OCI-LY1 (cell line): ENCODE measurements around the gene NKAIN2.

ENCODE experiments used
- EZH2 ChIP-seq: fragments of 200-600 bp; sonication (generic), shearing (Covaris generic); IDR thresholded peaks from 2 replicates; pipeline ENCODE4 v1.8.0; 2017; ENCODE audit warnings: borderline replicate concordance, mixed run types, mild to moderate bottlenecking, antibody characterized with exemption, low read length, moderate library complexity, mixed read lengths
- TF ChIP-seq, protein P1 (sequence below): fragments of 200-600 bp; sonication (generic), shearing (Covaris generic); IDR thresholded peaks from 2 replicates; pipeline ENCODE4 v1.5.1; 2017; ENCODE audit warnings: mild to moderate bottlenecking, antibody characterized with exemption, low read length, moderate library complexity, mixed read lengths

DNA sequence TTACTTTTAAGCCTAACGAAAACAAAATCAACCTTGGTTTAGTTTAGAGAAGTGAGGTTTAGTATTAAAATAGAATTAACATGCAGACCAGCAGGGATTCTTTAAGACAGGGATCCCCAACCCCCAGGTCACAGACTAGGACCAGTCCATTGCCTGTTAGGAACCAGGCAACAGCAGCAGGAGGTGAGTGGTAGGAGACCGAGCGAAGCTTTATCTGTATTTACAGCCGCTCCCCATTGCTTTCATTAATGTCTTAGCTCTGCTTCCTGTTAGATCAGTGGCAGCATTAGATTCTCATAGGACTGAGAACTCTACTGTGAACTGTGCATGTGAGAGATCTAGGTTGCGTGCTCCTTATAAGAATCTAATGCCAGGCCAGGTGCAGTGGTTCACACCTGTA, 225.9 kb downstream of the NKAIN2 start:
- TF ChIP-seq, protein P1, sequence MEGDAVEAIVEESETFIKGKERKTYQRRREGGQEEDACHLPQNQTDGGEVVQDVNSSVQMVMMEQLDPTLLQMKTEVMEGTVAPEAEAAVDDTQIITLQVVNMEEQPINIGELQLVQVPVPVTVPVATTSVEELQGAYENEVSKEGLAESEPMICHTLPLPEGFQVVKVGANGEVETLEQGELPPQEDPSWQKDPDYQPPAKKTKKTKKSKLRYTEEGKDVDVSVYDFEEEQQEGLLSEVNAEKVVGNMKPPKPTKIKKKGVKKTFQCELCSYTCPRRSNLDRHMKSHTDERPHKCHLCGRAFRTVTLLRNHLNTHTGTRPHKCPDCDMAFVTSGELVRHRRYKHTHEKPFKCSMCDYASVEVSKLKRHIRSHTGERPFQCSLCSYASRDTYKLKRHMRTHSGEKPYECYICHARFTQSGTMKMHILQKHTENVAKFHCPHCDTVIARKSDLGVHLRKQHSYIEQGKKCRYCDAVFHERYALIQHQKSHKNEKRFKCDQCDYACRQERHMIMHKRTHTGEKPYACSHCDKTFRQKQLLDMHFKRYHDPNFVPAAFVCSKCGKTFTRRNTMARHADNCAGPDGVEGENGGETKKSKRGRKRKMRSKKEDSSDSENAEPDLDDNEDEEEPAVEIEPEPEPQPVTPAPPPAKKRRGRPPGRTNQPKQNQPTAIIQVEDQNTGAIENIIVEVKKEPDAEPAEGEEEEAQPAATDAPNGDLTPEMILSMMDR: no peak
- TF ChIP-seq EZH2: no peak
